A673 (cell line): Measurements from ENCODE around the gene COQ5.

ENCODE experiments used
- CTCF ChIP-seq: fragments of 300-800, 200-600 bp; sonication (generic); conservative IDR thresholded peaks from 2 replicates; pipeline ENCODE4 v1.5.1; 2017; ENCODE audit warnings: low read depth, mild to moderate bottlenecking, antibody characterized with exemption, low read length, moderate library complexity, mixed read lengths
- EZH2 ChIP-seq: fragments of 200-600 bp; sonication (generic); IDR thresholded peaks from 2 replicates; pipeline ENCODE4 v1.6.1; 2017; ENCODE audit warnings: borderline replicate concordance, low read depth, mild to moderate bottlenecking, mixed read lengths, antibody characterized with exemption, low read length; ENCODE audit not compliant: poor library complexity, severe bottlenecking

GRCh38 chr12:120463712-120464111 lies 65.2 kb downstream of the COQ5 start:
- no peak for TF ChIP-seq CTCF
- TF ChIP-seq EZH2 = no peak
